GM23338 (cell line): Measurements from ENCODE around the gene CLPTM1L. TPM values are rescaled to one million over a fixed set of nuclear protein-coding genes. Genes with fewer than 3 reads are reported as not detected.

ENCODE experiments used
- CREB1 ChIP-seq: fragments of 250-450 bp; sonication (Bioruptor Pico); IDR thresholded peaks from 2 replicates; pipeline ENCODE4 v1.5.0; 2020; ENCODE audit warnings: low read depth, mild to moderate bottlenecking, moderate library complexity
- JUNB ChIP-seq: IDR thresholded peaks from one replicate; pipeline ENCODE4 v1.6.1; 2016; ENCODE audit warnings: antibody characterized with exemption; ENCODE audit not compliant: unreplicated experiment
- POLR2AphosphoS5 ChIP-seq: IDR thresholded peaks from 2 replicates; pipeline ENCODE4 v1.6.1; 2016; ENCODE audit warnings: antibody characterized with exemption, low read depth
- STAT1 ChIP-seq: IDR thresholded peaks from one replicate; pipeline ENCODE4 v1.6.1; 2016; ENCODE audit warnings: antibody characterized with exemption; ENCODE audit not compliant: unreplicated experiment
- ZNF114 ChIP-seq: fragments of 250-450 bp; sonication (Bioruptor Pico); IDR thresholded peaks from 2 replicates; pipeline ENCODE4 v1.5.0; 2020; ENCODE audit warnings: mild to moderate bottlenecking, moderate library complexity
- ZNF331 ChIP-seq: fragments of 250-450 bp; sonication (Bioruptor Pico); IDR thresholded peaks from 2 replicates; pipeline ENCODE4 v1.5.0; 2020; ENCODE audit warnings: low read depth, mild to moderate bottlenecking, moderate library complexity
- polyA plus RNA-seq: library from polyadenylated mRNA; unstranded; fragments of >200 nt; fragmentation: Nextera tagmentation; extraction: Ambion mirVana; gene quantifications from 2 replicates; pipeline ENCODE4 v1.2.1, GENCODE V29; 2016
- total RNA-seq: library from RNA; depleted of rRNA; stranded (reverse); fragments of >200 nt; shearing (Covaris generic); gene quantifications from 2 replicates; pipeline ENCODE4 v1.2.3, GENCODE V29; 2014
- TF ChIP-seq, protein P1 (sequence below): fragments of 250-450 bp; sonication (Bioruptor Pico); IDR thresholded peaks from 2 replicates; pipeline ENCODE4 v1.5.0; 2020; ENCODE audit warnings: mild to moderate bottlenecking, moderate library complexity
- TF ChIP-seq, protein P2 (sequence below): IDR thresholded peaks from 2 replicates; pipeline ENCODE4 v1.6.1; 2016; ENCODE audit warnings: antibody characterized with exemption
- TF ChIP-seq, protein P3 (sequence below), 2 experiments: fragments of 200-600 bp in 1 of 2; sonication (generic) in 1 of 2; conservative IDR thresholded peaks; 2 replicates each; pipeline versions ENCODE4 v1.5.1 to v1.6.1; 2016 to 2017; ENCODE audit warnings: antibody characterized with exemption in 2 of 2, low read depth in 2 of 2, mild to moderate bottlenecking in 2 of 2, moderate library complexity in 1 of 2

The CLPTM1L gene
- total and polyA plus RNA-seq, 2 experiments from 2014 or later, result 39.9 to 110 TPM

DNA sequence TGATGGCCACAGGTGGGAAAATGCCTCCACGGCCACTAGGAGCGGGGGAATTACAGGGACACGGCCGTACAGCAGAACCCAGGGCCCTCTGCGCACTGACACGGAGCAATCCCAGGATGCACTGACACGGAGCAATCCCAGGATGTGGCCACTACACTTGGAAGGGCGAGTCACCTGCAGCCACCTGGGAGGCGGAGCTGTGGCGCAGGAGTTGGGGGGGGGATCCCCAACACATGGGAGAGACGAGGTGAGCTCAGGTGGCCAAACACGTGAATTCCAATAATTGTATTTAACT lies 6.8 kb downstream of the CLPTM1L start (continued):
- TF ChIP-seq, protein P1, sequence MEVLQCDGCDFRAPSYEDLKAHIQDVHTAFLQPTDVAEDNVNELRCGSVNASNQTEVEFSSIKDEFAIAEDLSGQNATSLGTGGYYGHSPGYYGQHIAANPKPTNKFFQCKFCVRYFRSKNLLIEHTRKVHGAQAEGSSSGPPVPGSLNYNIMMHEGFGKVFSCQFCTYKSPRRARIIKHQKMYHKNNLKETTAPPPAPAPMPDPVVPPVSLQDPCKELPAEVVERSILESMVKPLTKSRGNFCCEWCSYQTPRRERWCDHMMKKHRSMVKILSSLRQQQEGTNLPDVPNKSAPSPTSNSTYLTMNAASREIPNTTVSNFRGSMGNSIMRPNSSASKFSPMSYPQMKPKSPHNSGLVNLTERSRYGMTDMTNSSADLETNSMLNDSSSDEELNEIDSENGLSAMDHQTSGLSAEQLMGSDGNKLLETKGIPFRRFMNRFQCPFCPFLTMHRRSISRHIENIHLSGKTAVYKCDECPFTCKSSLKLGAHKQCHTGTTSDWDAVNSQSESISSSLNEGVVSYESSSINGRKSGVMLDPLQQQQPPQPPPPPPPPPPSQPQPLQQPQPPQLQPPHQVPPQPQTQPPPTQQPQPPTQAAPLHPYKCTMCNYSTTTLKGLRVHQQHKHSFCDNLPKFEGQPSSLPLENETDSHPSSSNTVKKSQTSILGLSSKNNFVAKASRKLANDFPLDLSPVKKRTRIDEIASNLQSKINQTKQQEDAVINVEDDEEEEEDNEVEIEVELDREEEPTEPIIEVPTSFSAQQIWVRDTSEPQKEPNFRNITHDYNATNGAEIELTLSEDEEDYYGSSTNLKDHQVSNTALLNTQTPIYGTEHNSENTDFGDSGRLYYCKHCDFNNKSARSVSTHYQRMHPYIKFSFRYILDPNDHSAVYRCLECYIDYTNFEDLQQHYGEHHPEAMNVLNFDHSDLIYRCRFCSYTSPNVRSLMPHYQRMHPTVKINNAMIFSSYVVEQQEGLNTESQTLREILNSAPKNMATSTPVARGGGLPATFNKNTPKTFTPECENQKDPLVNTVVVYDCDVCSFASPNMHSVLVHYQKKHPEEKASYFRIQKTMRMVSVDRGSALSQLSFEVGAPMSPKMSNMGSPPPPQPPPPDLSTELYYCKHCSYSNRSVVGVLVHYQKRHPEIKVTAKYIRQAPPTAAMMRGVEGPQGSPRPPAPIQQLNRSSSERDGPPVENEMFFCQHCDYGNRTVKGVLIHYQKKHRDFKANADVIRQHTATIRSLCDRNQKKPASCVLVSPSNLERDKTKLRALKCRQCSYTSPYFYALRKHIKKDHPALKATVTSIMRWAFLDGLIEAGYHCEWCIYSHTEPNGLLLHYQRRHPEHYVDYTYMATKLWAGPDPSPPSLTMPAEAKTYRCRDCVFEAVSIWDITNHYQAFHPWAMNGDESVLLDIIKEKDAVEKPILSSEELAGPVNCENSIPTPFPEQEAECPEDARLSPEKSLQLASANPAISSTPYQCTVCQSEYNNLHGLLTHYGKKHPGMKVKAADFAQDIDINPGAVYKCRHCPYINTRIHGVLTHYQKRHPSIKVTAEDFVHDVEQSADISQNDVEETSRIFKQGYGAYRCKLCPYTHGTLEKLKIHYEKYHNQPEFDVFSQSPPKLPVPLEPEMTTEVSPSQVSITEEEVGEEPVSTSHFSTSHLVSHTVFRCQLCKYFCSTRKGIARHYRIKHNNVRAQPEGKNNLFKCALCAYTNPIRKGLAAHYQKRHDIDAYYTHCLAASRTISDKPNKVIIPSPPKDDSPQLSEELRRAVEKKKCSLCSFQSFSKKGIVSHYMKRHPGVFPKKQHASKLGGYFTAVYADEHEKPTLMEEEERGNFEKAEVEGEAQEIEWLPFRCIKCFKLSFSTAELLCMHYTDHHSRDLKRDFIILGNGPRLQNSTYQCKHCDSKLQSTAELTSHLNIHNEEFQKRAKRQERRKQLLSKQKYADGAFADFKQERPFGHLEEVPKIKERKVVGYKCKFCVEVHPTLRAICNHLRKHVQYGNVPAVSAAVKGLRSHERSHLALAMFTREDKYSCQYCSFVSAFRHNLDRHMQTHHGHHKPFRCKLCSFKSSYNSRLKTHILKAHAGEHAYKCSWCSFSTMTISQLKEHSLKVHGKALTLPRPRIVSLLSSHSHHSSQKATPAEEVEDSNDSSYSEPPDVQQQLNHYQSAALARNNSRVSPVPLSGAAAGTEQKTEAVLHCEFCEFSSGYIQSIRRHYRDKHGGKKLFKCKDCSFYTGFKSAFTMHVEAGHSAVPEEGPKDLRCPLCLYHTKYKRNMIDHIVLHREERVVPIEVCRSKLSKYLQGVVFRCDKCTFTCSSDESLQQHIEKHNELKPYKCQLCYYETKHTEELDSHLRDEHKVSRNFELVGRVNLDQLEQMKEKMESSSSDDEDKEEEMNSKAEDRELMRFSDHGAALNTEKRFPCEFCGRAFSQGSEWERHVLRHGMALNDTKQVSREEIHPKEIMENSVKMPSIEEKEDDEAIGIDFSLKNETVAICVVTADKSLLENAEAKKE (CRISPR knock-in tag), result no peak
- TF ChIP-seq ZNF114, result no peak
- TF ChIP-seq ZNF331 (CRISPR knock-in tag), result no peak
- TF ChIP-seq CREB1 (CRISPR knock-in tag), result no peak
- no peak for TF ChIP-seq STAT1
- TF ChIP-seq JUNB, result no peak
- TF ChIP-seq POLR2AphosphoS5, result no peak
- TF ChIP-seq, protein P2, sequence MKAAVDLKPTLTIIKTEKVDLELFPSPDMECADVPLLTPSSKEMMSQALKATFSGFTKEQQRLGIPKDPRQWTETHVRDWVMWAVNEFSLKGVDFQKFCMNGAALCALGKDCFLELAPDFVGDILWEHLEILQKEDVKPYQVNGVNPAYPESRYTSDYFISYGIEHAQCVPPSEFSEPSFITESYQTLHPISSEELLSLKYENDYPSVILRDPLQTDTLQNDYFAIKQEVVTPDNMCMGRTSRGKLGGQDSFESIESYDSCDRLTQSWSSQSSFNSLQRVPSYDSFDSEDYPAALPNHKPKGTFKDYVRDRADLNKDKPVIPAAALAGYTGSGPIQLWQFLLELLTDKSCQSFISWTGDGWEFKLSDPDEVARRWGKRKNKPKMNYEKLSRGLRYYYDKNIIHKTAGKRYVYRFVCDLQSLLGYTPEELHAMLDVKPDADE, result no peak
- TF ChIP-seq, protein P3, sequence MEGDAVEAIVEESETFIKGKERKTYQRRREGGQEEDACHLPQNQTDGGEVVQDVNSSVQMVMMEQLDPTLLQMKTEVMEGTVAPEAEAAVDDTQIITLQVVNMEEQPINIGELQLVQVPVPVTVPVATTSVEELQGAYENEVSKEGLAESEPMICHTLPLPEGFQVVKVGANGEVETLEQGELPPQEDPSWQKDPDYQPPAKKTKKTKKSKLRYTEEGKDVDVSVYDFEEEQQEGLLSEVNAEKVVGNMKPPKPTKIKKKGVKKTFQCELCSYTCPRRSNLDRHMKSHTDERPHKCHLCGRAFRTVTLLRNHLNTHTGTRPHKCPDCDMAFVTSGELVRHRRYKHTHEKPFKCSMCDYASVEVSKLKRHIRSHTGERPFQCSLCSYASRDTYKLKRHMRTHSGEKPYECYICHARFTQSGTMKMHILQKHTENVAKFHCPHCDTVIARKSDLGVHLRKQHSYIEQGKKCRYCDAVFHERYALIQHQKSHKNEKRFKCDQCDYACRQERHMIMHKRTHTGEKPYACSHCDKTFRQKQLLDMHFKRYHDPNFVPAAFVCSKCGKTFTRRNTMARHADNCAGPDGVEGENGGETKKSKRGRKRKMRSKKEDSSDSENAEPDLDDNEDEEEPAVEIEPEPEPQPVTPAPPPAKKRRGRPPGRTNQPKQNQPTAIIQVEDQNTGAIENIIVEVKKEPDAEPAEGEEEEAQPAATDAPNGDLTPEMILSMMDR (conservative IDR thresholded peaks at IDR 0.05; ENCODE audit: low read depth in 2 of 2), result no peak
